Osteoblast (primary cell): ENCODE results near the gene IPO13. TPM values are rescaled to one million over a fixed set of nuclear protein-coding genes. Genes with fewer than 3 reads are reported as not detected.

Source experiments
- DNase-seq: peaks from one replicate; pipeline ENCODE4 v3.0.0; 2011; ENCODE audit warnings: low spot score, mixed read lengths; ENCODE audit not compliant: insufficient read length; ENCODE audit errors: missing footprints
- H2AFZ ChIP-seq: 2 replicates; pipeline ENCODE4 v1.6.0; 2011; ENCODE audit warnings: mild to moderate bottlenecking, low read length
- H3K27ac ChIP-seq: 2 replicates; pipeline ENCODE4 v1.5.1; 2011; ENCODE audit warnings: mild to moderate bottlenecking, low read depth, low read length, moderate library complexity
- H3K27me3 ChIP-seq: 2 replicates; pipeline ENCODE4 v1.6.0; 2012; ENCODE audit warnings: mild to moderate bottlenecking, control low read depth, inconsistent platforms, low read length, moderate library complexity; ENCODE audit not compliant: insufficient read depth
- H3K36me3 ChIP-seq: 2 replicates; pipeline ENCODE4 v1.5.1; 2011; ENCODE audit warnings: mild to moderate bottlenecking, low read length, control low read depth, moderate library complexity; ENCODE audit not compliant: insufficient read depth
- H3K4me1 ChIP-seq: 2 replicates; pipeline ENCODE4 v1.5.1; 2011; ENCODE audit warnings: mild to moderate bottlenecking, low read length, control low read depth, moderate library complexity; ENCODE audit not compliant: insufficient read depth
- H3K4me2 ChIP-seq: 2 replicates; pipeline ENCODE4 v1.6.0; 2011; ENCODE audit warnings: mild to moderate bottlenecking, low read length; ENCODE audit not compliant: insufficient read depth
- H3K4me3 ChIP-seq: fragments of 200-600 bp; sonication (generic); 3 replicates; pipeline ENCODE4 v1.5.1; 2012; ENCODE audit warnings: mild to moderate bottlenecking, low read length, inconsistent platforms; ENCODE audit not compliant: insufficient read depth
- H3K79me2 ChIP-seq: 2 replicates; pipeline ENCODE4 v1.6.0; 2012; ENCODE audit warnings: mild to moderate bottlenecking, low read length, control low read depth, inconsistent platforms; ENCODE audit not compliant: insufficient read depth
- H3K9me3 ChIP-seq: 2 replicates; pipeline ENCODE4 v1.5.1; 2011; ENCODE audit warnings: low read depth, low read length, control low read depth
- H4K20me1 ChIP-seq: 2 replicates; pipeline ENCODE4 v1.6.0; 2012; ENCODE audit warnings: mild to moderate bottlenecking, low read length, control low read depth; ENCODE audit not compliant: insufficient read depth
- total RNA-seq: library from RNA; depleted of rRNA; stranded (reverse); fragments of >200 nt; gene quantifications from 2 replicates; pipeline ENCODE4 v1.2.3, GENCODE V29; 2012
- TF ChIP-seq, protein P1 (sequence below): IDR thresholded peaks from 2 replicates; pipeline ENCODE4 v1.5.1; 2011; ENCODE audit warnings: mild to moderate bottlenecking, low read depth, low read length, moderate library complexity; ENCODE audit errors: extremely low read depth

The IPO13 gene
- total RNA-seq, 1 donor = 20.6 TPM

DNA sequence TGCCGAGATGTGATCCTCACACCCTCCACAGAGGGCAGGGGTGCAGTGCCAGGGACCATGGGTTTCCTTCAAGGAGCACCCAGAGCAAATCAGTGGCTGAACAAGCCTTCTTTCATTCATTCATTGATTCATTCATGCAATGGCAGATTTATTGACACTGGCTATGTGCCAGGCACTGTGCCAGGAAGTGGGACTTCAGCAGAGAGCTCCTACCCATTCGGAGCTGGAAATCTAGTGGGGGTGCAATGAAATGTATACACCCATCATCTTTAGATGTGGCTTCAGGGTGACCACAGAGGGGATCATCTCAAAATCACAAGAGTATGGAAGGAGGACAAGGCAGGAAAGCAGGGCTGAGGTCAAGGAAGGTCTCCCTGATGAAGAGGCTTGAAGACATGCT is 65.7 kb downstream of the IPO13 start:
- H3K4me3 ChIP-seq = no peak overlapping the region
- H3K4me1 ChIP-seq = peaks cover 27% of the 10 kb centered on the region
- H3K9me3 ChIP-seq = no peaks in the 10 kb centered on the region
- no peaks in the 10 kb centered on the region for H4K20me1 ChIP-seq
- H3K4me2 ChIP-seq = no peak overlapping the region
- no peak overlapping the region for H3K27ac ChIP-seq
- H3K36me3 ChIP-seq = no peaks in the 10 kb centered on the region
- H2AFZ ChIP-seq = no peak overlapping the region
- no peaks in the 10 kb centered on the region for H3K27me3 ChIP-seq
- H3K79me2 ChIP-seq = no peaks in the 10 kb centered on the region
- TF ChIP-seq, protein P1, sequence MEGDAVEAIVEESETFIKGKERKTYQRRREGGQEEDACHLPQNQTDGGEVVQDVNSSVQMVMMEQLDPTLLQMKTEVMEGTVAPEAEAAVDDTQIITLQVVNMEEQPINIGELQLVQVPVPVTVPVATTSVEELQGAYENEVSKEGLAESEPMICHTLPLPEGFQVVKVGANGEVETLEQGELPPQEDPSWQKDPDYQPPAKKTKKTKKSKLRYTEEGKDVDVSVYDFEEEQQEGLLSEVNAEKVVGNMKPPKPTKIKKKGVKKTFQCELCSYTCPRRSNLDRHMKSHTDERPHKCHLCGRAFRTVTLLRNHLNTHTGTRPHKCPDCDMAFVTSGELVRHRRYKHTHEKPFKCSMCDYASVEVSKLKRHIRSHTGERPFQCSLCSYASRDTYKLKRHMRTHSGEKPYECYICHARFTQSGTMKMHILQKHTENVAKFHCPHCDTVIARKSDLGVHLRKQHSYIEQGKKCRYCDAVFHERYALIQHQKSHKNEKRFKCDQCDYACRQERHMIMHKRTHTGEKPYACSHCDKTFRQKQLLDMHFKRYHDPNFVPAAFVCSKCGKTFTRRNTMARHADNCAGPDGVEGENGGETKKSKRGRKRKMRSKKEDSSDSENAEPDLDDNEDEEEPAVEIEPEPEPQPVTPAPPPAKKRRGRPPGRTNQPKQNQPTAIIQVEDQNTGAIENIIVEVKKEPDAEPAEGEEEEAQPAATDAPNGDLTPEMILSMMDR = no peak
- DNase-seq = no peak

DNA sequence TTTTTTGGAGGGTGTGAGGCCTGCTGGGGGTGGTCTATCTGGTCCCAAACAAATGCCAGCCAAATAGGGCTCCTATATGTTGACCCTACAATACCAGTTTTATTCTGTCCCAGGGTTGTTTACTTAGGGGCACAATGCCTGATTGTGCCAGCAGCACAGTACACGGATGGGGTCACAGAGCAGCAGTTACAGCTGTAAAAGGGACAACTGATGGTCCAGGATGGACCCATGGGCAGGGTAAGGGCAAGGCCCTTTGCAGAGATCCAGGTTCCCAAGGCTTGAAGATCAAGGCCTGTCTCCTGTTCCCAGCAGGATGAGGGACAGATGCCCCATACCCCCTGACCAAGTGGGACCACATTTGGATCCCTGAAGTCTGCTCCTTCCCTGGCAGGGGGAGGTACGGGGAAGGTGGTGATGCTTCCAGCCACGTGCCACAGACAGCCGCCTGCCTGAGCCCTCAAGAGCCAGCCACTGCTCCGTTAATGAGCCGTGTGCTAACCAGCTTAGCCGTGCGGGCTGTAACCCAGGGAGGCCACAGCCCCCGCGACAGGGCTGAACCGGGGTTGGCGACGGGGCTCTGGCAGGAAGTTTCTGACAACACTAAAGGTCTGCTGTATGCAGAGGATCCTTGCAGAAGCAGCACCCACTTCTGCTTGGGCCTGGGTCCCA is 66.3 kb downstream of the IPO13 start:
- DNase-seq = no peak
- no peaks in the 10 kb centered on the region for H3K36me3 ChIP-seq
- H3K4me1 ChIP-seq = peaks cover 27% of the 10 kb centered on the region
- no peak overlapping the region for H2AFZ ChIP-seq
- no peaks in the 10 kb centered on the region for H3K79me2 ChIP-seq
- no peaks in the 10 kb centered on the region for H3K27me3 ChIP-seq
- TF ChIP-seq, protein P1 = no peak
- no peak overlapping the region for H3K4me3 ChIP-seq
- H3K27ac ChIP-seq = no peak overlapping the region
- no peak overlapping the region for H3K4me2 ChIP-seq
- H4K20me1 ChIP-seq = no peaks in the 10 kb centered on the region
- H3K9me3 ChIP-seq = no peaks in the 10 kb centered on the region

DNA sequence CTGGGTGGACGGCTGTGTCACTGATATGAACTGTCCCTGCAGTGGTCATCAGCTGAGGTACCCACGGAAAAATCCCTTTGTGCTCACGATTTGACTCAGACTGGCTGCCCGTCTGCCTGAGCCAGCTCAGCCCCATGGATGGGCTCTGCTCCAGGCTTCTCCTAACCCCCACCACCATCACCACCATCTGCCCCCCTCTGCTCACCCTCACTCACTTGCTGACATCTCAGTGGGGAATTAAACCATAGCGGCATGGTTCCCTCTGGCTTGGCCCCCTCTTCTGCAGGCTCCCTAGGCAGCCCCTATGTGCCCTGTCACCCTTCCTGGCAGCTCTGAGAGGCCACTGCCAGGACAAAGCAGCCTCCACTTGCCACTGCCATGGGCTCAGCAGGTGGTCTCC is 67.2 kb downstream of the IPO13 start:
- peak; percentile 82 for DNase-seq
- Histone ChIP-seq H2AFZ (no peak overlapping the region), H3K27ac (no peak overlapping the region), H4K20me1 (no peaks in the 10 kb centered on the region), H3K36me3 (no peaks in the 10 kb centered on the region), H3K4me3 (no peak overlapping the region), H3K9me3 (no peaks in the 10 kb centered on the region), H3K4me2 (no peak overlapping the region), H3K4me1 (peaks cover 27% of the 10 kb centered on the region), H3K79me2 (no peaks in the 10 kb centered on the region), H3K27me3 (no peaks in the 10 kb centered on the region)
- TF ChIP-seq, protein P1 = no peak

DNA sequence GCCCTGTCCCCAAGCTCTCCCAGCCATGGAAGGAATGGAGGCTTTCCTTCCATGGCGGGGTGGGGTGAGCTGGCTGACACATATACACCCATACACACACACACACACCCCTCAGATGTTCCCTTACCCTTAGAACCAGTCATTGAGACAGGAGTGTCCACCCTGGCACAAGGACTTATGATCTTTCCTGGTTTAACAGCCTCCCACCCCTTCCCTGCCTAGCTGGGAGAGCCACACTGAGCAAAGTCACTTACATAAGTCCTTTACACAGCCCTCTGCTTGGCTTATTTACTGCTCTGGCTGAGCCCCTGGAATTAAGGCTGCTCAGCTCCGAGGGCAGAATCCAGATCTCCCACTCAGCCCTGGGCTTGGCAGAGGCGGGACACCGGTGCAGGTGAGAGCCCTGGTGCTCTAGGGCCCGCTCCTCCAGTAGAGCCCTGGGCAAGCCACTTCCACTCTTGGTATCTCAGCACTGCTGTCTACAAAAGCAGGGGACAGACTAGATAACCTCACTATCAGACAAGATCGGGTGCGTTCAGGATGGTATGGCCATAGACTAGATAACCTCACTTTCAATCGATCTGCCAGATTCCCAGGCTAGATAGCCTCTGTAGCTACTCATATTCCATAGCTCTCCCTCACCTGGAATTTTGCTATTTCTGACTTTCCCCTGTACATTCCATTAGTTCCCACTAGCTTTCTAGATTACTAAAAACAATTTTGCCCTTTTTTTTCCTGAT is 67.8 kb downstream of the IPO13 start:
- Histone ChIP-seq H2AFZ (no peak overlapping the region), H3K27ac (no peak overlapping the region), H3K4me3 (no peak overlapping the region), H3K27me3 (no peaks in the 10 kb centered on the region), H3K4me2 (no peak overlapping the region), H4K20me1 (no peaks in the 10 kb centered on the region), H3K79me2 (no peaks in the 10 kb centered on the region), H3K36me3 (no peaks in the 10 kb centered on the region), H3K4me1 (peaks cover 27% of the 10 kb centered on the region), H3K9me3 (no peaks in the 10 kb centered on the region)
- TF ChIP-seq, protein P1 = no peak
- no peak for DNase-seq
